SK-N-MC (cell line): Measurements from ENCODE around the gene PSMD10.

ENCODE experiments used
- EZH2 ChIP-seq: fragments of 200-600 bp; sonication (generic); IDR thresholded peaks from one replicate; pipeline ENCODE4 v1.6.1; 2017; ENCODE audit warnings: antibody characterized with exemption
- POLR2AphosphoS5 ChIP-seq: IDR thresholded peaks from 2 replicates; pipeline ENCODE4 v1.6.1; 2012; ENCODE audit warnings: mild to moderate bottlenecking, low read depth, low read length, borderline replicate concordance

DNA sequence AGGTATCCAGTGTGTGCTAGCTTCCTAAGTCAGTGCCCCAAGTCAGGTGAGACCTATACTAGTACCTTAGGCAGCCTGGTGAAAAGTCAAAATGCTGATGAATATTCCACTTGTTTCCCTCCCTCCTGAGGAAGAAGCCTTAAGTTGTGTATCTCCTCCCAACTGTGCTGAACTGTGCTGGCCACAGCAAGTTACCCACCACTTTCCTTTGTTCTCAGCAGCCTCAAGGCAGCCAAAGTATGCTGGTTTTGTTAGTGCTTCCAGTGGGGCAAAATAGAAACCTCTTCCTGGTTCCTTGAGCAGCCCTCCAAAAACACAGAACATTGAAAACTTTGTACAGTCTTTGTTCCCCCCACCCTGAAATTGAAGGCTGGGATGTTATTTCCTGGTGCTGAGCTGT lies 14.1 kb upstream of the PSMD10 start:
- no peak for TF ChIP-seq POLR2AphosphoS5
- TF ChIP-seq EZH2, result no peak
